Neural cell (in vitro differentiated cells): ENCODE measurements around the gene UBAC2. TPM values are rescaled to one million over a fixed set of nuclear protein-coding genes. Genes with fewer than 3 reads are reported as not detected.

Experiments used
- H2AFZ ChIP-seq: fragments of 200-600, 300-800 bp; sonication (generic), shearing (Covaris generic); 2 replicates; pipeline ENCODE4 v1.6.0; 2014; ENCODE audit warnings: low read depth, mild to moderate bottlenecking, antibody characterized with exemption, low read length, moderate library complexity
- H3F3A ChIP-seq: fragments of 200-600 bp; shearing (Covaris generic); 2 replicates; pipeline ENCODE4 v1.6.1; 2016; ENCODE audit warnings: mild to moderate bottlenecking, moderate library complexity, mixed read lengths, antibody characterized with exemption, low read length; ENCODE audit not compliant: insufficient read depth, poor library complexity, severe bottlenecking
- H3K27ac ChIP-seq: fragments of 200-600, 300-800 bp; sonication (generic), shearing (Covaris generic); 2 replicates; pipeline ENCODE4 v1.5.1; 2014; ENCODE audit warnings: mild to moderate bottlenecking, low read length, moderate library complexity
- H3K27me3 ChIP-seq: fragments of 300-800, 200-600 bp; sonication (generic), shearing (Covaris generic); 2 replicates; pipeline ENCODE4 v1.6.0; 2014; ENCODE audit warnings: mild to moderate bottlenecking, low read depth, low read length, moderate library complexity; ENCODE audit not compliant: insufficient read depth
- H3K36me3 ChIP-seq: fragments of 300-800, 200-600 bp; sonication (generic), shearing (Covaris generic); 2 replicates; pipeline ENCODE4 v1.5.1; 2014; ENCODE audit warnings: mild to moderate bottlenecking, antibody characterized with exemption, low read length, moderate library complexity; ENCODE audit not compliant: insufficient read depth
- H3K4me2 ChIP-seq: fragments of 300-800, 200-600 bp; sonication (generic), shearing (Covaris generic); 2 replicates; pipeline ENCODE4 v1.6.0; 2014; ENCODE audit warnings: mild to moderate bottlenecking, low read length
- H3K4me3 ChIP-seq: fragments of 300-800, 200-600 bp; sonication (generic), shearing (Covaris generic); 2 replicates; pipeline ENCODE4 v1.5.1; 2014; ENCODE audit warnings: mild to moderate bottlenecking, low read length, moderate library complexity
- H3K79me2 ChIP-seq: fragments of 200-600 bp; shearing (Covaris generic); replicated peaks from 2 replicates; pipeline ENCODE4 v1.6.0; 2014; ENCODE audit warnings: mild to moderate bottlenecking, low read length, moderate library complexity; ENCODE audit not compliant: insufficient read depth
- H3K9ac ChIP-seq: fragments of 300-800, 200-600 bp; sonication (generic), shearing (Covaris generic); 2 replicates; pipeline ENCODE4 v1.6.1; 2016; ENCODE audit warnings: mild to moderate bottlenecking, low read length, mixed read lengths
- H3K9me2 ChIP-seq: fragments of 200-600 bp; shearing (Covaris generic); 2 replicates; pipeline ENCODE4 v1.6.1; 2016; ENCODE audit warnings: mild to moderate bottlenecking, low read length, mixed read lengths; ENCODE audit not compliant: insufficient read depth
- H3K9me3 ChIP-seq: fragments of 200-600, 300-800 bp; sonication (generic), shearing (Covaris generic); 2 replicates; pipeline ENCODE4 v1.6.1; 2016; ENCODE audit warnings: mild to moderate bottlenecking, mixed run types, low read length, moderate library complexity, mixed read lengths
- H4K20me1 ChIP-seq: fragments of 200-600 bp; shearing (Covaris generic); 2 replicates; pipeline ENCODE4 v1.6.1; 2016; ENCODE audit warnings: mild to moderate bottlenecking, mixed run types; ENCODE audit not compliant: insufficient read depth
- EP300 ChIP-seq: fragments of 450-650 bp; conservative IDR thresholded peaks from 2 replicates; pipeline ENCODE4 v1.6.1; 2014; ENCODE audit warnings: antibody characterized with exemption, mild to moderate bottlenecking, moderate library complexity; ENCODE audit not compliant: poor library complexity, severe bottlenecking
- EZH2 ChIP-seq: fragments of 200-600, 300-800 bp; shearing (Covaris generic), sonication (generic); IDR thresholded peaks from 2 replicates; pipeline ENCODE4 v1.6.1; 2014; ENCODE audit warnings: antibody characterized with exemption, low read length, borderline replicate concordance, mild to moderate bottlenecking; ENCODE audit not compliant: insufficient read depth, poor library complexity, severe bottlenecking
- MXI1 ChIP-seq: fragments of 450-650 bp; conservative IDR thresholded peaks from 2 replicates; pipeline ENCODE4 v1.6.1; 2014; ENCODE audit warnings: antibody characterized with exemption, mild to moderate bottlenecking; ENCODE audit not compliant: poor library complexity, severe bottlenecking
- POLR2AphosphoS5 ChIP-seq: IDR thresholded peaks from 2 replicates; pipeline ENCODE4 v1.6.1; 2012
- RAD21 ChIP-seq: fragments of 450-650 bp; conservative IDR thresholded peaks from 2 replicates; pipeline ENCODE4 v1.6.1; 2014; ENCODE audit warnings: antibody characterized with exemption, mild to moderate bottlenecking, moderate library complexity
- SMC3 ChIP-seq: fragments of 450-650 bp; conservative IDR thresholded peaks from 2 replicates; pipeline ENCODE4 v1.6.1; 2014; ENCODE audit warnings: antibody characterized with exemption, mild to moderate bottlenecking, moderate library complexity; ENCODE audit not compliant: poor library complexity
- TAF1 ChIP-seq: IDR thresholded peaks from 2 replicates; pipeline ENCODE4 v1.6.1; 2012; ENCODE audit warnings: low read depth
- polyA plus RNA-seq: library from polyadenylated mRNA; depleted of rRNA; stranded (reverse); fragments of >200 nt; gene quantifications from 2 replicates; pipeline ENCODE4 v1.2.3, GENCODE V29; 2014
- TF ChIP-seq, protein P1 (sequence below): fragments of 450-650 bp; IDR thresholded peaks from 2 replicates; pipeline ENCODE4 v1.5.1; 2014; ENCODE audit warnings: antibody characterized with exemption, mild to moderate bottlenecking, moderate library complexity; ENCODE audit not compliant: poor library complexity, severe bottlenecking
- TF ChIP-seq, protein P2 (sequence below): IDR thresholded peaks from 2 replicates; pipeline ENCODE4 v1.6.1; 2012; ENCODE audit warnings: borderline replicate concordance

UBAC2 gene
- polyA plus RNA-seq, 1 donor from 2014 or later, result 56.9 TPM

DNA sequence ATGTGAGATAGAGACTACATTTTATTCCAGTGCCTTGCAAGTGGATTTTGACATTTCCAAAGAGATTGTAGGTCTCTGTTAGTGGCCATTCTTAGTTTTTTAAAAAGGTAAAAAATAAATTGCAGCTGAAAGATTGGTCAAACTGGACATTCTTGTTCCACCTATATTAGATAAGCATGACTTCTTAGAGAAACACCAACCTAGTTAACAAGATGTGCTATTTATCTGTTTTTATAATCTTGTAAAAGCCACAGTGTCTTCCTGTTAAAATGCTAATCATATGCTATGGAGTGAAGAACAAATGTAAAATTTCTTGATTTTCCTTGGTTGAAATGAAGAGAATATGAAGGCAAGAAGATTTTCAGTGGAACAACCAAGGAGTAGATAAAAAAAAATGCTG lies 140.0 kb downstream of the UBAC2 start:
- Histone ChIP-seq H3K4me3 (no peak overlapping the region), H3K27me3 (no peaks in the 10 kb centered on the region), H3K9ac (no peak overlapping the region), H3K4me2 (no peak overlapping the region), H3K27ac (no peak overlapping the region), H3F3A (no peaks in the 10 kb centered on the region), H4K20me1 (no peaks in the 10 kb centered on the region), H3K9me3 (no peaks in the 10 kb centered on the region), H3K9me2 (no peaks in the 10 kb centered on the region), H3K79me2 (no peaks in the 10 kb centered on the region), H3K36me3 (no peaks in the 10 kb centered on the region), H2AFZ (no peak overlapping the region)
- TF ChIP-seq RAD21 (no peak), EZH2 (no peak), EP300 (no peak), MXI1 (no peak), POLR2AphosphoS5 (no peak), TAF1 (no peak), SMC3 (no peak)
- TF ChIP-seq, protein P1, sequence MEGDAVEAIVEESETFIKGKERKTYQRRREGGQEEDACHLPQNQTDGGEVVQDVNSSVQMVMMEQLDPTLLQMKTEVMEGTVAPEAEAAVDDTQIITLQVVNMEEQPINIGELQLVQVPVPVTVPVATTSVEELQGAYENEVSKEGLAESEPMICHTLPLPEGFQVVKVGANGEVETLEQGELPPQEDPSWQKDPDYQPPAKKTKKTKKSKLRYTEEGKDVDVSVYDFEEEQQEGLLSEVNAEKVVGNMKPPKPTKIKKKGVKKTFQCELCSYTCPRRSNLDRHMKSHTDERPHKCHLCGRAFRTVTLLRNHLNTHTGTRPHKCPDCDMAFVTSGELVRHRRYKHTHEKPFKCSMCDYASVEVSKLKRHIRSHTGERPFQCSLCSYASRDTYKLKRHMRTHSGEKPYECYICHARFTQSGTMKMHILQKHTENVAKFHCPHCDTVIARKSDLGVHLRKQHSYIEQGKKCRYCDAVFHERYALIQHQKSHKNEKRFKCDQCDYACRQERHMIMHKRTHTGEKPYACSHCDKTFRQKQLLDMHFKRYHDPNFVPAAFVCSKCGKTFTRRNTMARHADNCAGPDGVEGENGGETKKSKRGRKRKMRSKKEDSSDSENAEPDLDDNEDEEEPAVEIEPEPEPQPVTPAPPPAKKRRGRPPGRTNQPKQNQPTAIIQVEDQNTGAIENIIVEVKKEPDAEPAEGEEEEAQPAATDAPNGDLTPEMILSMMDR, result no peak
- TF ChIP-seq, protein P2, sequence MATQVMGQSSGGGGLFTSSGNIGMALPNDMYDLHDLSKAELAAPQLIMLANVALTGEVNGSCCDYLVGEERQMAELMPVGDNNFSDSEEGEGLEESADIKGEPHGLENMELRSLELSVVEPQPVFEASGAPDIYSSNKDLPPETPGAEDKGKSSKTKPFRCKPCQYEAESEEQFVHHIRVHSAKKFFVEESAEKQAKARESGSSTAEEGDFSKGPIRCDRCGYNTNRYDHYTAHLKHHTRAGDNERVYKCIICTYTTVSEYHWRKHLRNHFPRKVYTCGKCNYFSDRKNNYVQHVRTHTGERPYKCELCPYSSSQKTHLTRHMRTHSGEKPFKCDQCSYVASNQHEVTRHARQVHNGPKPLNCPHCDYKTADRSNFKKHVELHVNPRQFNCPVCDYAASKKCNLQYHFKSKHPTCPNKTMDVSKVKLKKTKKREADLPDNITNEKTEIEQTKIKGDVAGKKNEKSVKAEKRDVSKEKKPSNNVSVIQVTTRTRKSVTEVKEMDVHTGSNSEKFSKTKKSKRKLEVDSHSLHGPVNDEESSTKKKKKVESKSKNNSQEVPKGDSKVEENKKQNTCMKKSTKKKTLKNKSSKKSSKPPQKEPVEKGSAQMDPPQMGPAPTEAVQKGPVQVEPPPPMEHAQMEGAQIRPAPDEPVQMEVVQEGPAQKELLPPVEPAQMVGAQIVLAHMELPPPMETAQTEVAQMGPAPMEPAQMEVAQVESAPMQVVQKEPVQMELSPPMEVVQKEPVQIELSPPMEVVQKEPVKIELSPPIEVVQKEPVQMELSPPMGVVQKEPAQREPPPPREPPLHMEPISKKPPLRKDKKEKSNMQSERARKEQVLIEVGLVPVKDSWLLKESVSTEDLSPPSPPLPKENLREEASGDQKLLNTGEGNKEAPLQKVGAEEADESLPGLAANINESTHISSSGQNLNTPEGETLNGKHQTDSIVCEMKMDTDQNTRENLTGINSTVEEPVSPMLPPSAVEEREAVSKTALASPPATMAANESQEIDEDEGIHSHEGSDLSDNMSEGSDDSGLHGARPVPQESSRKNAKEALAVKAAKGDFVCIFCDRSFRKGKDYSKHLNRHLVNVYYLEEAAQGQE, result no peak

DNA sequence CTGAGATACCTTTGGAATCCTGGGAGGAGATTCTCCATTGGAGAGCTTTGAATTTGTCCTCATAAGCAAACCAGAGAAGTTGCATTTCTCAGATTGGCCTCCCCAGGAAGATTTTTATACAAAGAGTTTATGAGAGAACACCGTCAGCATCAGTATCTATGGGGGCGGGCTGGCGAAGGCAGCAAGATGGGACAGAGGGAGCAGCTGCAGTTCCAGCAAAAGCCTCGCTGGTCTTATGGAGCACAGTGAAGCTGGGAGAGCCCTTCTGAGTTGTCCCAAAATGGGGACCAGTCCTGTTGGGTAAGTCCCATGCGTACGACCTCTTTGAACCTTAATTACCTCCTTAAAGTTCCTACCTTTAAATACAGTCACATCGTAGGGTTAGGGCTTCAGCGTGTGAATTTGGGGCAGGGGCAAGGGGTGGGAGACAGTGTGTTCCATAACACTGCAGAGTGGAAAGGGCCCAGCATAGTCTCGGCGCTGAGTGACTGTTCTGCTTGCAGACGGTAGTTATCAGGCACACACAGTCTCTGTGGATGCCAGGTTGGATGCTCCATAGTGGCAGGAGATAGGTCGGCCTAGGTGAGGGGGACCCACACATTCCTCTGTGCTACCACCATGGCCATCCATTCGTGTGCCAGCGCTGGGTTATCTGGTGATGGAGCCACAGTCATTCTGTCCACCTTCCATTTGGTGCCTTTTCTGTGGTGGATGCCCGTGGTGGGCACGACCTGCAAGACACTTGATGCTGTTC lies 141.5 kb downstream of the UBAC2 start:
- Histone ChIP-seq H3K4me3 (no peak overlapping the region), H3K79me2 (no peaks in the 10 kb centered on the region), H3K9me3 (no peaks in the 10 kb centered on the region), H4K20me1 (no peaks in the 10 kb centered on the region), H3K27ac (no peak overlapping the region), H3F3A (no peaks in the 10 kb centered on the region), H3K27me3 (no peaks in the 10 kb centered on the region), H3K9me2 (no peaks in the 10 kb centered on the region), H3K36me3 (no peaks in the 10 kb centered on the region), H2AFZ (no peak overlapping the region), H3K9ac (no peak overlapping the region), H3K4me2 (no peak overlapping the region)
- no peak for TF ChIP-seq EP300
- TF ChIP-seq EZH2, result no peak
- TF ChIP-seq, protein P1, result no peak
- no peak for TF ChIP-seq POLR2AphosphoS5
- TF ChIP-seq SMC3, result no peak
- TF ChIP-seq, protein P2, result no peak
- no peak for TF ChIP-seq TAF1
- no peak for TF ChIP-seq RAD21
- TF ChIP-seq MXI1, result no peak
